ENCODE data around the gene MUC5B.

MUC5B gene

GRCh38 chr11:1228101-1228821, 5.4 kb downstream of the MUC5B start:
- no peak for DNase-seq (ENCODE audit: low read depth in 1 of 2, low spot score in 1 of 2)
- H3K27me3 ChIP-seq (ENCODE audit: insufficient read depth, poor library complexity, severe bottlenecking), result peaks cover 14% of the 10 kb centered on the region
- TF ChIP-seq SPI1 (IDR thresholded peaks at IDR 0.05; ENCODE audit: borderline replicate concordance, low read depth), result no peak
- TF ChIP-seq GABPA (IDR thresholded peaks at IDR 0.05; ENCODE audit: low read depth), result no peak
- no peak for TF ChIP-seq REST (IDR thresholded peaks at IDR 0.05; ENCODE audit: insufficient replicate concordance, low read depth)
- TF ChIP-seq POLR2AphosphoS5 (IDR thresholded peaks at IDR 0.05; ENCODE audit: low read depth), result no peak
- no peak for TF ChIP-seq CTCF (IDR thresholded peaks at IDR 0.05; ENCODE audit: insufficient read depth, low read length)
- H3K27ac ChIP-seq (replicated peaks), result no peak overlapping the region
- H3K4me3 ChIP-seq (replicated peaks; ENCODE audit: insufficient read depth, low read length), result no peak overlapping the region

- Histone ChIP-seq H3K27me3 (ENCODE audit: insufficient read depth, poor library complexity, severe bottlenecking) (peaks cover 12% of the 10 kb centered on the region), H3K27ac (replicated peaks) (no peak overlapping the region), H3K4me3 (replicated peaks; ENCODE audit: insufficient read depth, low read length) (no peak overlapping the region)
- TF ChIP-seq CTCF (IDR thresholded peaks at IDR 0.05; ENCODE audit: insufficient read depth, low read length), result no peak
- no peak for DNase-seq (ENCODE audit: low read depth in 1 of 2, low spot score in 1 of 2)
These were observed 6.1 kb downstream of the MUC5B start for GRCh38 chr11:1228921-1229451.

- no peak for DNase-seq (ENCODE audit: low read depth in 1 of 2, low spot score in 1 of 2)
- TF ChIP-seq GABPA (IDR thresholded peaks at IDR 0.05; ENCODE audit: low read depth), result no peak
- no peak for TF ChIP-seq REST (IDR thresholded peaks at IDR 0.05; ENCODE audit: insufficient replicate concordance, low read depth)
- no peak for TF ChIP-seq CTCF (IDR thresholded peaks at IDR 0.05; ENCODE audit: insufficient read depth, low read length)
- no peak for TF ChIP-seq POLR2AphosphoS5 (IDR thresholded peaks at IDR 0.05; ENCODE audit: low read depth)
- no peak for TF ChIP-seq SPI1 (IDR thresholded peaks at IDR 0.05; ENCODE audit: borderline replicate concordance, low read depth)
- Histone ChIP-seq H3K27me3 (ENCODE audit: insufficient read depth, poor library complexity, severe bottlenecking) (peaks cover 12% of the 10 kb centered on the region), H3K4me3 (replicated peaks; ENCODE audit: insufficient read depth, low read length) (no peak overlapping the region), H3K27ac (replicated peaks) (no peak overlapping the region)
These were observed 6.7 kb downstream of the MUC5B start for GRCh38 chr11:1229471-1230120.
